ENCODE data around the gene TLK1. TPM values are rescaled to one million over a fixed set of nuclear protein-coding genes. Genes with fewer than 3 reads are reported as not detected.

The TLK1 gene
- total and polyA plus RNA-seq, 10 of the 15 experiments (the other 5 are each of a cell fraction or from before 2014, with no cell fraction given): 25.1 to 126 (median 57.3) TPM

GRCh38 chr2:171025214-171025613 lies 135.5 kb downstream of the TLK1 start:
- H3K4me3 ChIP-seq: no peak overlapping the region
- 98% methylated on average over 3 of the region's 3 CpGs for WGBS (ENCODE audit: insufficient coverage, insufficient replicate concordance, low lambda C conversion rate, missing lambda C conversion rate)
- POLR2A ChIA-PET: no interaction called here
- H3K27me3 ChIP-seq (replicated peaks in 1 of 2; ENCODE audit: control insufficient read depth in 2 of 2, insufficient read depth in 2 of 2, low read length in 1 of 2): no peaks in the 10 kb centered on the region
- DNase-seq (ENCODE audit: low read depth, low spot score) (no peak), FAIRE-seq (no peak), ATAC-seq (no peak)
- CTCF ChIA-PET: interaction anchor here (0.7 kb wide), 1 partner anchor 52 kb away, joined by 3 read pairs; no protein-coding TSS in a partner anchor
- H3K4me2 ChIP-seq (ENCODE audit: control insufficient read depth, insufficient read depth): no peak overlapping the region
- H3K9me3 ChIP-seq (replicated peaks; ENCODE audit: control insufficient read depth, insufficient read depth, low read length): no peaks in the 10 kb centered on the region
- TF ChIP-seq SUZ12 (IDR thresholded peaks at IDR 0.05; ENCODE audit: unreplicated experiment) (no peak), E4F1 (IDR thresholded peaks at IDR 0.05; ENCODE audit: borderline replicate concordance, partially characterized antibody) (no peak), JUND (IDR thresholded peaks at IDR 0.05; ENCODE audit: low read depth, low read length) (no peak), HDAC2 (IDR thresholded peaks at IDR 0.05) (no peak), RAD21 (IDR thresholded peaks at IDR 0.05; ENCODE audit: insufficient read depth, low read depth, low read length) (no peak), SMAD5 (IDR thresholded peaks at IDR 0.05; ENCODE audit: low read depth) (no peak), STAT1 (conservative IDR thresholded peaks at IDR 0.05) (no peak), POLR2AphosphoS2 (IDR thresholded peaks at IDR 0.05; ENCODE audit: low read depth, low read length) (no peak), TAF1 (IDR thresholded peaks at IDR 0.05; ENCODE audit: borderline replicate concordance, low read depth, low read length) (no peak), ESRRA (IDR thresholded peaks at IDR 0.05; ENCODE audit: low read length) (no peak), NR2C1 (IDR thresholded peaks at IDR 0.05) (no peak), BCLAF1 (IDR thresholded peaks at IDR 0.05) (no peak), RB1 (IDR thresholded peaks at IDR 0.05; ENCODE audit: borderline replicate concordance) (no peak), EGR1 (IDR thresholded peaks at IDR 0.05; ENCODE audit: borderline replicate concordance in 1 of 2, low read depth in 2 of 2, low read length in 2 of 2) (no peak), CREB1 (IDR thresholded peaks at IDR 0.05; ENCODE audit: low read depth) (no peak), MYB (IDR thresholded peaks at IDR 0.05; ENCODE audit: borderline replicate concordance, low read depth, low read length) (no peak), POLR2A (IDR thresholded peaks at IDR 0.05; ENCODE audit: low read depth, low read length) (no peak), BCL11A (IDR thresholded peaks at IDR 0.05; ENCODE audit: low read depth, low read length) (no peak)
- TF ChIP-seq, protein P1, sequence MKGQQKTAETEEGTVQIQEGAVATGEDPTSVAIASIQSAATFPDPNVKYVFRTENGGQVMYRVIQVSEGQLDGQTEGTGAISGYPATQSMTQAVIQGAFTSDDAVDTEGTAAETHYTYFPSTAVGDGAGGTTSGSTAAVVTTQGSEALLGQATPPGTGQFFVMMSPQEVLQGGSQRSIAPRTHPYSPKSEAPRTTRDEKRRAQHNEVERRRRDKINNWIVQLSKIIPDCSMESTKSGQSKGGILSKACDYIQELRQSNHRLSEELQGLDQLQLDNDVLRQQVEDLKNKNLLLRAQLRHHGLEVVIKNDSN (IDR thresholded peaks at IDR 0.05; ENCODE audit: borderline replicate concordance, extremely low read length, insufficient read depth, low read depth, low read length): no peak
- intact Hi-C loops (cut with micrococcal nuclease; ENCODE audit: unreplicated experiment) (no loop called here), in situ Hi-C loops (cut with MboI) (no loop called here)
- H2AFZ ChIP-seq (ENCODE audit: control insufficient read depth, low read depth, low read length): no peak overlapping the region
- SMC1A ChIA-PET (ENCODE audit: uncharacterized antibody, unreplicated experiment): interaction anchor here (0.7 to 1.6 kb wide), 3 partner anchors 15 to 391 kb away, joined by 3 to 8 read pairs (median 3); no protein-coding TSS in a partner anchor
- H3K27ac ChIP-seq (ENCODE audit: control insufficient read depth, insufficient read depth): no peak overlapping the region
- peaks cover 7 to 18% of the 10 kb centered on the region in 2 experiments for H3K36me3 ChIP-seq (ENCODE audit: control insufficient read depth in 2 of 2, insufficient read depth in 2 of 2, low read length in 1 of 2)
- H3K79me2 ChIP-seq (ENCODE audit: control insufficient read depth, insufficient read depth, low read length): no peaks in the 10 kb centered on the region; the same call in 1 of the 2 replicates
- no peak overlapping the region for H3K9ac ChIP-seq (ENCODE audit: control insufficient read depth, insufficient read depth, low read length)
- RAD21 ChIA-PET (ENCODE audit: unreplicated experiment): no interaction called here
- no peaks in the 10 kb centered on the region for H4K20me1 ChIP-seq (ENCODE audit: control insufficient read depth, insufficient read depth)
- no peaks in the 10 kb centered on the region for H3K4me1 ChIP-seq (ENCODE audit: control insufficient read depth, insufficient read depth, low read length)
- BruUV-seq (replicated peaks): no TSS peak
